ENCODE data around the gene MLEC.

The MLEC gene

DNA sequence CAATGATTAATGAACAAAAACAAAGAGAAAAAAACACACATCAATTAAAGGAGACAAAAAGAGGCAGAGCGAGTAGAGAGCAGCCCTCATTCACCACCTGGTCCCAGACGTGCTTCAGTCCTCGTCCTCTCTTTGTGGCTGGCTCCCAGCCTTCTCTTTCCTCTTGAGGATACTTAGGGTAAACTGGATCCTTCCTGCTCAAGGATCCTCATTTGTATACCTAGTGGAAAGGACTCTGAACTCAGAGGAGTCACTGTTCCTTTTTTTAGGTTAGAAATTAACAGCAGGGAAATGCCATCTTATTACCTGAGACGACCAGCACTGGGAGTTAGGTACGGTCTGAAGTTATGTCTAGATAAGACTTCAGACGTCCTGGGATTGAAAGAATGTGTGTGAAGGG lies 9.7 kb downstream of the MLEC start:
- Histone ChIP-seq H2AFZ (ENCODE audit: low read length) (no peak overlapping the region), H3K9me2 (ENCODE audit: low read depth, low read length) (no peaks in the 10 kb centered on the region), H3K4me1 (ENCODE audit: insufficient read depth, low read length, severe bottlenecking) (no peaks in the 10 kb centered on the region), H3K4me2 (ENCODE audit: low read length) (no peak overlapping the region), H3K79me2 (ENCODE audit: insufficient read depth, low read length) (peaks cover 12% of the 10 kb centered on the region), H4K20me1 (ENCODE audit: insufficient read depth, low read length) (no peaks in the 10 kb centered on the region), H3K27ac (ENCODE audit: low read depth, low read length, poor library complexity, severe bottlenecking) (no peak overlapping the region), H3F3A (ENCODE audit: insufficient read depth, low read length) (no peaks in the 10 kb centered on the region), H3K9ac (ENCODE audit: low read length) (no peak overlapping the region), H3K4me3 (ENCODE audit: low read depth, low read length, poor library complexity, severe bottlenecking) (no peak overlapping the region), H3K9me3 (ENCODE audit: low read length) (no peaks in the 10 kb centered on the region), H3K27me3 (ENCODE audit: insufficient read depth, low read length) (no peaks in the 10 kb centered on the region), H3K36me3 (ENCODE audit: insufficient read depth, low read length) (peaks cover 88% of the 10 kb centered on the region)
- TF ChIP-seq, protein P1, sequence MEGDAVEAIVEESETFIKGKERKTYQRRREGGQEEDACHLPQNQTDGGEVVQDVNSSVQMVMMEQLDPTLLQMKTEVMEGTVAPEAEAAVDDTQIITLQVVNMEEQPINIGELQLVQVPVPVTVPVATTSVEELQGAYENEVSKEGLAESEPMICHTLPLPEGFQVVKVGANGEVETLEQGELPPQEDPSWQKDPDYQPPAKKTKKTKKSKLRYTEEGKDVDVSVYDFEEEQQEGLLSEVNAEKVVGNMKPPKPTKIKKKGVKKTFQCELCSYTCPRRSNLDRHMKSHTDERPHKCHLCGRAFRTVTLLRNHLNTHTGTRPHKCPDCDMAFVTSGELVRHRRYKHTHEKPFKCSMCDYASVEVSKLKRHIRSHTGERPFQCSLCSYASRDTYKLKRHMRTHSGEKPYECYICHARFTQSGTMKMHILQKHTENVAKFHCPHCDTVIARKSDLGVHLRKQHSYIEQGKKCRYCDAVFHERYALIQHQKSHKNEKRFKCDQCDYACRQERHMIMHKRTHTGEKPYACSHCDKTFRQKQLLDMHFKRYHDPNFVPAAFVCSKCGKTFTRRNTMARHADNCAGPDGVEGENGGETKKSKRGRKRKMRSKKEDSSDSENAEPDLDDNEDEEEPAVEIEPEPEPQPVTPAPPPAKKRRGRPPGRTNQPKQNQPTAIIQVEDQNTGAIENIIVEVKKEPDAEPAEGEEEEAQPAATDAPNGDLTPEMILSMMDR (IDR thresholded peaks at IDR 0.05; ENCODE audit: low read length), result no peak
- no peak for TF ChIP-seq EZH2 (IDR thresholded peaks at IDR 0.05; ENCODE audit: borderline replicate concordance, low read length)

DNA sequence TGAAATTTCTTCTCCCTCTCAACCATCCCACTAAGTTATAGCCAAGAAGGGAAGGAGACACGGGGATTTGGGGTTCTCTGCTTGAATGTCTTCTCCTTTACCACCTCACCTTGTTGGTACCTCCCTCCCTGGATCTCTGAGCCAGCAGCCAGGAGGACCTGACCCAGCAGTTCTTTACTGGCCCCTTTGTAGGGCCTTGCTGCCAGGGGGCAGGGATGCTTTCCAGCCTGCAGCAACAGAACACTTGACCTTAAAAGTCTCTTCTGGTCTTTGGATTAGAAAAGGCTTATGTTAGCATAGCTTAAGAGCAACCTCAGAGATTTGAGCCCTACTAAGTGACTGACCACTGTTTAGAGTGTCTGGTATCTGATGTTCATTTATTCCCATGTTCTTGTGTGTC lies 10.4 kb downstream of the MLEC start:
- peaks cover 95% of the 10 kb centered on the region for H3K36me3 ChIP-seq (ENCODE audit: insufficient read depth, low read length)

DNA sequence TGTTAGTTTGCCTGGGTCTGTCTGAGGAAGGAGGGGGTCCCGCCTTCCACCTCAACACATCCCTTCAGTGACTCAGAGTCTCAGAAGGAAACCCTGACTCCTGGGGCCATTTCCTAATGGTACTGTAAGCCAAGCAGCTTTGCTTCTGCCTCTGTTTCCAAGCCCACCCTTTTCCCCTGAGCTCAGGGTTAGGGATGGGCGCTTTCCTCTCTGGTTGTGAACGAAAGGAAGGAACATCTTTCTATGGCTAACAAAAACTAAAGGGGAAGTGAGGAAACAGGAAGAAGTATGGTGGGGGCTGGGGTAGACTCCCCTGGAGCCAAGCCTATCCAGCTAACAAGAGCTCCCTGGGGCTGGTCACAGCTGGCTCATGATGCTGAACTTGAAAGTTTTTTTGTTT lies 11.7 kb downstream of the MLEC start:
- Histone ChIP-seq H3K4me3 (ENCODE audit: low read depth, low read length, poor library complexity, severe bottlenecking) (no peak overlapping the region), H3K9me2 (ENCODE audit: low read depth, low read length) (no peaks in the 10 kb centered on the region), H2AFZ (ENCODE audit: low read length) (no peak overlapping the region), H3K27me3 (ENCODE audit: insufficient read depth, low read length) (no peaks in the 10 kb centered on the region), H3K9me3 (ENCODE audit: low read length) (no peaks in the 10 kb centered on the region), H3K36me3 (ENCODE audit: insufficient read depth, low read length) (peaks cover 93% of the 10 kb centered on the region), H3K4me1 (ENCODE audit: insufficient read depth, low read length, severe bottlenecking) (no peaks in the 10 kb centered on the region), H3K79me2 (ENCODE audit: insufficient read depth, low read length) (no peaks in the 10 kb centered on the region), H3K27ac (ENCODE audit: low read depth, low read length, poor library complexity, severe bottlenecking) (no peak overlapping the region), H3K4me2 (ENCODE audit: low read length) (no peak overlapping the region), H3F3A (ENCODE audit: insufficient read depth, low read length) (no peaks in the 10 kb centered on the region), H4K20me1 (ENCODE audit: insufficient read depth, low read length) (no peaks in the 10 kb centered on the region), H3K9ac (ENCODE audit: low read length) (no peak overlapping the region)
- no peak for TF ChIP-seq EZH2 (IDR thresholded peaks at IDR 0.05; ENCODE audit: borderline replicate concordance, low read length)
- TF ChIP-seq, protein P1 (IDR thresholded peaks at IDR 0.05; ENCODE audit: low read length), result no peak

More for the DNA sequence above, 10.4 kb downstream of the MLEC start:
- no peaks in the 10 kb centered on the region for H3K27me3 ChIP-seq (ENCODE audit: insufficient read depth, low read length)
- H3K4me1 ChIP-seq (ENCODE audit: insufficient read depth, low read length, severe bottlenecking), result no peaks in the 10 kb centered on the region
- no peaks in the 10 kb centered on the region for H3K9me2 ChIP-seq (ENCODE audit: low read depth, low read length)
- no peak overlapping the region for H3K9ac ChIP-seq (ENCODE audit: low read length)
- H2AFZ ChIP-seq (ENCODE audit: low read length), result no peak overlapping the region
- H3F3A ChIP-seq (ENCODE audit: insufficient read depth, low read length), result no peaks in the 10 kb centered on the region
- no peaks in the 10 kb centered on the region for H4K20me1 ChIP-seq (ENCODE audit: insufficient read depth, low read length)
- no peak for TF ChIP-seq EZH2 (IDR thresholded peaks at IDR 0.05; ENCODE audit: borderline replicate concordance, low read length)
- TF ChIP-seq, protein P1 (IDR thresholded peaks at IDR 0.05; ENCODE audit: low read length), result no peak
- no peak overlapping the region for H3K4me3 ChIP-seq (ENCODE audit: low read depth, low read length, poor library complexity, severe bottlenecking)
- H3K79me2 ChIP-seq (ENCODE audit: insufficient read depth, low read length), result peaks cover 6% of the 10 kb centered on the region; the same call in 1 of the 2 replicates
- no peak overlapping the region for H3K27ac ChIP-seq (ENCODE audit: low read depth, low read length, poor library complexity, severe bottlenecking)
- H3K9me3 ChIP-seq (ENCODE audit: low read length), result no peaks in the 10 kb centered on the region
- H3K4me2 ChIP-seq (ENCODE audit: low read length), result no peak overlapping the region

All from OCI-LY1 (cell line).